ENCODE data around the gene UNC80. TPM values are rescaled to one million over a fixed set of nuclear protein-coding genes. Genes with fewer than 3 reads are reported as not detected.

Gene UNC80
- total and polyA plus RNA-seq, 2 experiments from 2014 or later: 0.03 to 0.12 TPM

DNA sequence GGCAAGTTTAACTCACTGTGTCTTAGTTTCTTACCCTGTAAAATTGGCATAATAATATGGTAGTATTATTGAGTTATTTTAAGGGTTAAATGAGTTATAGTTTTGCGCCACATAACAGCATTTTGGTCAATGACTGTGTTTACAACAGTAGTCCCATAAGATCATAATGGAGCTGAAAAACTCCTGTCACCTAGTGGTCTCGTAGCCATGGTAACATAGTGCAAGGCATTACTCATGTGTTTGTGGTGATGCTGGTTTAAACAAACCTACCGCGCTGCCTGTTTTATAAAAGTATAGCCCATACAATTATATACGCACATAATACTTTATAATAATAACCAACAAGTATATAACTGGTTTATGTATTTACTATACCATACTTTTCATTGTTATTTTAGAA is 15.8 kb downstream of the UNC80 start:
- Histone ChIP-seq H3K4me1 (ENCODE audit: insufficient read depth) (no peaks in the 10 kb centered on the region), H3K9me3 (ENCODE audit: low read depth) (no peaks in the 10 kb centered on the region), H3K4me2 (no peak overlapping the region), H4K20me1 (ENCODE audit: insufficient read depth, poor library complexity, severe bottlenecking) (no peaks in the 10 kb centered on the region), H3K9me2 (replicated peaks; ENCODE audit: insufficient read depth) (no peaks in the 10 kb centered on the region), H2AFZ (no peak overlapping the region), H3K4me3 (no peak overlapping the region), H3K27me3 (no peaks in the 10 kb centered on the region), H3K36me3 (replicated peaks; ENCODE audit: insufficient read depth, low read depth) (no peaks in the 10 kb centered on the region), H3K27ac (no peak overlapping the region), H3K79me2 (no peaks in the 10 kb centered on the region)
- DNase-seq (ENCODE audit: low spot score): no peak
- no peak for TF ChIP-seq EZH2 (IDR thresholded peaks at IDR 0.05; ENCODE audit: borderline replicate concordance)
- TF ChIP-seq, protein P1, sequence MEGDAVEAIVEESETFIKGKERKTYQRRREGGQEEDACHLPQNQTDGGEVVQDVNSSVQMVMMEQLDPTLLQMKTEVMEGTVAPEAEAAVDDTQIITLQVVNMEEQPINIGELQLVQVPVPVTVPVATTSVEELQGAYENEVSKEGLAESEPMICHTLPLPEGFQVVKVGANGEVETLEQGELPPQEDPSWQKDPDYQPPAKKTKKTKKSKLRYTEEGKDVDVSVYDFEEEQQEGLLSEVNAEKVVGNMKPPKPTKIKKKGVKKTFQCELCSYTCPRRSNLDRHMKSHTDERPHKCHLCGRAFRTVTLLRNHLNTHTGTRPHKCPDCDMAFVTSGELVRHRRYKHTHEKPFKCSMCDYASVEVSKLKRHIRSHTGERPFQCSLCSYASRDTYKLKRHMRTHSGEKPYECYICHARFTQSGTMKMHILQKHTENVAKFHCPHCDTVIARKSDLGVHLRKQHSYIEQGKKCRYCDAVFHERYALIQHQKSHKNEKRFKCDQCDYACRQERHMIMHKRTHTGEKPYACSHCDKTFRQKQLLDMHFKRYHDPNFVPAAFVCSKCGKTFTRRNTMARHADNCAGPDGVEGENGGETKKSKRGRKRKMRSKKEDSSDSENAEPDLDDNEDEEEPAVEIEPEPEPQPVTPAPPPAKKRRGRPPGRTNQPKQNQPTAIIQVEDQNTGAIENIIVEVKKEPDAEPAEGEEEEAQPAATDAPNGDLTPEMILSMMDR (IDR thresholded peaks at IDR 0.05; ENCODE audit: poor library complexity): no peak
- no peak for TF ChIP-seq EZH2phosphoT487 (IDR thresholded peaks at IDR 0.05; ENCODE audit: low read depth, severe bottlenecking, unreplicated experiment)
- WGBS (ENCODE audit: low lambda C conversion rate, missing lambda C conversion rate): 93% methylated on average over 5 of the region's 5 CpGs

DNA sequence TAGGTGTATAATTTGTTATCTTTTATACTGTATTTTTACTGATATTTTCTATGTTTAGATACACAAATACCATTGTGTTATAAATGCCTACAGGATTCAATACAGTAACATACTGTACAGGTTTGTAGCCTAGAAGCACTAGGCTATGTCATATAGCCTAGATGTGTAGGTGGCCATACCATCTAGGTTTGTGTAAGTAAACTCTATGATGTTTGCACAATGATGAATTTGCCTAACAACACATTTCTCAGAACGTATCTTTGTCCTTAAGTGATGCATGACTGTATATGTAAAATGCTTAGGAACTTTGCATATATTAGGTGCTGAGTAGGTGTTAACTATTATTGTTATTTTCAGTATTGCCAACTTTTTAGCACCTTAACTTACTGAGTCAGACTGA is 17.3 kb downstream of the UNC80 start:
- Histone ChIP-seq H3K9me3 (ENCODE audit: low read depth) (no peaks in the 10 kb centered on the region), H3K79me2 (no peaks in the 10 kb centered on the region), H2AFZ (no peak overlapping the region), H3K4me2 (no peak overlapping the region), H3K4me1 (ENCODE audit: insufficient read depth) (no peaks in the 10 kb centered on the region), H3K4me3 (no peak overlapping the region), H3K9me2 (replicated peaks; ENCODE audit: insufficient read depth) (no peaks in the 10 kb centered on the region), H3K27ac (no peak overlapping the region), H4K20me1 (ENCODE audit: insufficient read depth, poor library complexity, severe bottlenecking) (no peaks in the 10 kb centered on the region), H3K27me3 (no peaks in the 10 kb centered on the region), H3K36me3 (replicated peaks; ENCODE audit: insufficient read depth, low read depth) (no peaks in the 10 kb centered on the region)
- no peak for DNase-seq (ENCODE audit: low spot score)
- TF ChIP-seq EZH2 (IDR thresholded peaks at IDR 0.05; ENCODE audit: borderline replicate concordance) (no peak), EZH2phosphoT487 (IDR thresholded peaks at IDR 0.05; ENCODE audit: low read depth, severe bottlenecking, unreplicated experiment) (no peak)
- TF ChIP-seq, protein P1 (IDR thresholded peaks at IDR 0.05; ENCODE audit: poor library complexity): no peak
- 50% methylated on average over 1 of the region's 1 CpG for WGBS (ENCODE audit: low lambda C conversion rate, missing lambda C conversion rate)

DNA sequence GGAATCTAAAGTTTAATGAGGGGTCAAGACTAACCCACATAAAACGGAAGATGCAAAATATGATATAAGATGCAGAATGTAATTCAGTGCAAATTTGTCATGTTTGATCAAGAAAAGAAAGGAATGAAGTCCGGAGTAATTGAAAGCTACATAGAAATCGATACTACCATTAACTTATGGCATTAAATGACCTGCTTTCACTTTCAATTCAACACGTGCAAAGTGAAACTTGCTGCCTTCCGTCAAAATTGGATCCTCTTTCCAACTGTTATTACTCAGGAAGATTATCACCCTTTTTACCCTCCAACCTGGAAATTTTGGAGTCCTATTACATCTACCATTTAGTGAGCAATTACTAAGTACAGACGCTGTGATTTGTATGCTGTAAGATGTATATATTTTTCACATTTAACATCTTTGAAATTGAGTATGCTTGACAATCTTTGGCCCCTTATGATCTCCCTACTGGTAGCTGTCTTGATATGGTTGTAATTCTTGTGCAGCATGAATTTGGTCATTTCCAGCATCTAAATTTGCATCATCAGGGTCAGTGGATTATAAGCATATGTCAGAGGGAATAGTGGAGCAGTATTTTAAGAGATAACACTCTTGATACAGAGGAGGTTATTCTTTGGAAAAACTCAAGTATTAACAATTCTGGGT is 18.6 kb downstream of the UNC80 start:
- no peaks in the 10 kb centered on the region for H4K20me1 ChIP-seq (ENCODE audit: insufficient read depth, poor library complexity, severe bottlenecking)
- H3K4me1 ChIP-seq (ENCODE audit: insufficient read depth): no peaks in the 10 kb centered on the region
- H3K27ac ChIP-seq: no peak overlapping the region
- no peaks in the 10 kb centered on the region for H3K27me3 ChIP-seq
- H3K9me2 ChIP-seq (replicated peaks; ENCODE audit: insufficient read depth): no peaks in the 10 kb centered on the region
- no peaks in the 10 kb centered on the region for H3K9me3 ChIP-seq (ENCODE audit: low read depth)
- TF ChIP-seq, protein P1 (IDR thresholded peaks at IDR 0.05; ENCODE audit: poor library complexity): no peak
- no peak for TF ChIP-seq EZH2 (IDR thresholded peaks at IDR 0.05; ENCODE audit: borderline replicate concordance)
- TF ChIP-seq EZH2phosphoT487 (IDR thresholded peaks at IDR 0.05; ENCODE audit: low read depth, severe bottlenecking, unreplicated experiment): no peak
- H3K4me2 ChIP-seq: no peak overlapping the region
- 74% methylated on average over 6 of the region's 6 CpGs for WGBS (ENCODE audit: low lambda C conversion rate, missing lambda C conversion rate)
- no peak overlapping the region for H2AFZ ChIP-seq
- no peak overlapping the region for H3K4me3 ChIP-seq
- DNase-seq (ENCODE audit: low spot score): no peak
- no peaks in the 10 kb centered on the region for H3K36me3 ChIP-seq (replicated peaks; ENCODE audit: insufficient read depth, low read depth)
- no peaks in the 10 kb centered on the region for H3K79me2 ChIP-seq

Measured in hepatocyte (in vitro differentiated cells).